LoVo (cell line): ENCODE results near the gene MPP4.

Source experiments
- DNase-seq: peaks from one replicate; pipeline ENCODE4 v3.0.0-alpha.2; 2016; ENCODE audit warnings: low spot score

MPP4 gene

DNA sequence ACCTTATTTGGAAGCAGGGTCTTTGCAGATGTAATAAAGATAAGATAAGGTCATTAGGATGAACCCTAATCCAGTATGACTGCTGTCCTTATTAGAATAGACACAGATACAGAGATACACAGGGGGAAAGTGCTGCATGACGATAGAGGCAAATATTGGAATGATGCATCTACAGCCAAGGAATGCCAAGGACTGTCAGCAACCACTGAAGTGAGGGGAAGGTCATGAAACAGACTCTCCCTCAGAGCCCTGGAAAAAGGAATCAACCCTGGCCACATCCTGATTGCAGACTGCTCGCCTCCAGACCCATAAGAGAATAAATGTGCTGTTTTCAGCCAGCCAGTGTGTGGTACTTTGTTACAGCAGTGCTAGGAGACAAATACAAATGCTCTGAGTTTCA lies 69.9 kb downstream of the MPP4 start:
- DNase-seq = no peak

DNA sequence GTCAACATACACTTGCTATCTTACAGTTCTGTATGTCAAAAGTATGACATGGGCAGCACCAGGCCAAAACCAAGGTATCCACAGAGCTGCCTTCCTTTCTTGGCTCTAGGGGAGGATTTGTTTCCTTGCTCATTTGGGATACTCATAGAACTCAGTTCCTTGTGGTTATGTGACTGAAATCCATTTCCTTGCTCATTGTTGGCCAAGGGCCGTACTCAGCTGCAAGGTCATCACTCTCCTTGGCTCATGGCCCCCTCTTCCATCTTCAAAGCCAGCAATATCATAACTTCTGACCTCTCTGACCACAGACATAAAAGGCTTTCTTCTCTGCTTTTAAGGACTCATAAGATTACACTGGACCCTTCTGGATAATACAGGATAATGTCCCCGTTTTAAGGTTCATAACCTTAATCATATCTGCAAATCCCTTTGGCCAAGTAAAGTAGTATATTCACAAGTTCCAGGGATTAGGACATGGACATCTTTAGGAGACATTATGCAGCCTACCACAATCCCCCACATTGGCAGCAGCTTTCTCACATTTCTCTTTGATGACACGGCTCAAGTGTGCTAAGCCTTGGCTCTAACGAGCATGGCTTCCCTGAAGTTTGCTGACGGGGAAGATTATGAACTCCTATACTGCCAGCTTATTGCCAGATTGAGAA lies 76.0 kb downstream of the MPP4 start:
- no peak for DNase-seq

DNA sequence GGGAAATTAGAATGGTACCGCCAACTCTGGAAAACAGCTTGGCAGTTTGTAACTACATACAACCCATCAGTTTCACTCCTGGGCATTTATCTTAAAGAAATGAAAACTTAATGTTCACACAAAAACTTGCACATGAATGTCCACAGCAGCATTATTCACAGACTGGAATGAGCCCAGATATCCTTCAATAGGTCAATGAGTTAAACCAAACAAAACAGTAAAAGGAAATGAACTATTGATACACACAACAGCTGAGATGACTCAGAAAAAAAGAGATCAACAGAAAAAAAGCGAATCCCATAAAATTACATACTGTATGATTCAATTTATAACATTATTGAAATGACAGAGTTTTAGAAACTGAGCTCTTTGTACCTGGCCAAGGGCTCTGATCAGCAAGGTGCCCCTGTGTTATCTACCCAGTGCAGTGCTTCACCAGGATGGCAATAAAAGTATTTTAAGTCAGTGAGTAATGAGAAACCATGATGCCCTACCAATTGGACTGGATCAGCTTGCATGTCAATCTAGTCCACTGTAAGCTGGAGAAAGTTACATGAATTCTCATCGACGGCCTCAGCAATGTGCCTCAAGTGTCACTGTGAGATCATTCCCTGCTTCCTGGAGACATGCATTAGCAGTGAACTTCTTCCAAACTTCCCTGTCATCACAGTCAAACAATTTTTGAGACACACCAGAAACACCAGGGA lies 77.0 kb downstream of the MPP4 start:
- no peak for DNase-seq

DNA sequence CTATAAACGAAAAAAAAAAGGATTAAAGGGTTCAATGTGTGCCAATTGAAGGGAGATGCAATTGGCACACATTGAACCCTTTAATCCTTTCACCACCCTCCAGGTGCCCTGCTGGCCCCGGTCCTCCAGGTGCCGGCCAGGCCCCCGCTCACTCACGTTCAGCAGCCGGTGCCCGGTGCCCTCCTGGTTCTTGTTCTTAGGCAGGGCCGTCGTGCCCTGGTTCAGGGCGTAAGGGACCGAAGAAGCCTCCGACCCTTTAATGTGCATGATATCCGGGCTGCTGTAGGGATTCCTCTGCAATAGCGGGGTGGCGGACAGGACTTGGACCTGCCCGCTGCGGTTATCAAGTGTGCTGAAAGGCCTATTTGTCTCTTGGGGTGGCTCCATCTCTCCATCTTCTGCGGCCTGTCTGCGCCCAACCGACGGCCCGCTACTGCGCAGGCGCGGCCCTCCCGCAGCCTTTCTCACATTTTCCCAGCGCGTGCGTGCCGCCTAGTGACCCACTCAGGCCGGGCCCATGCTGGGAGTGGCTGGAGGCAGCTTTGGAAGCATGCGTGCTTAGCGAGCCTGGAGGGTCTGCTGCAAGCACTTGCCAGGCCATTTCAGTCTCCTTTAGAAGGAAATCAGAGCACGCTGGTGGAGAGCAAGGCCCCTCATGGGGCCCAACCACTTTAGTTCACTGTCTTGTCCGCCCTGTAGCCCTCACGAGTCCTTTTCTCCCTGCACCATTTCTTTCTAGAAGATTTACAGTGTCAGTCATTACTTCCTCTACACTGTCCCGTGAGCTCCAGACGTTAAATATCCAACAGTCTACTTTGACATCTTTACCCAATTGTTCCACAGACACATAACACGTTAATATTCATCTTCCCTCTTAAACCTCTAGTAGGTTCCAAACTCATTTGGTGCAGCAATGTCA lies 79.4 kb downstream of the MPP4 start:
- DNase-seq = no peak

DNA sequence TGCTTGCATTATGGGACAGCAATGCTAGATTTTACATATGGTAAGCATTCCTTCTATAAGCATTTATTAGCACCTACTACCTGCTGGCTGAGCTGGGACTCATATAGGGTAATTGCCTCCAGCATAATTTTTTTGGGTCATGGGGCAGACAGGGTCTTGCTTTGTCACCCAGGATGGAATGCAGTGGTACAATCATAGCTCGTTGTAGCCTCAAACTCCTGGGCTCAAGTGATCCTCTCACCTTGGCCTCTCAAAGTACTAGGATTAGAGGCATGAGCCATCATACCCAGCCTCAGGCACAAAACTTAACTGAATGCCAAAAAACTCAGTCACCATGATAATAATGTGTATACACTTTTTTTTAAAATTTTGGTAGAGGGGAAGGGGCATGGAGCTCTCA lies 90.4 kb downstream of the MPP4 start:
- DNase-seq = no peak

DNA sequence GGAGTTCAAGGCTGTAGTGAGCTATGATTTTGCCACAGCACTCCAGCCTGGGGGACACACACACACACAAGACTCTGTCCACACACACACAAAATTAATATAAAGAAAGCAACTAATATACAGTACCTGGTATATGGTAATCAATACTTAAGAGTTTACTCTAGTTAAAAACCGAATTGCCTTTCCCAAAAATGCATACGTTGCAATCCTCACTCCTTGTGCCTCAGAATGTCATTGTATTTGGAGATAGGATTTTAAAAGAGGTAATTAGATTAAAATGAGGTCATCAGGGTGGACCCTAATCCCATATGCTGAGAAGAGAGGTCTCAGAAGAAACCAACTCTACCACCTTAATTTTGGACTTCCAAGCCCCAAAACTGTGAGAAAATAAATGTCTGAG lies 90.9 kb downstream of the MPP4 start:
- no peak for DNase-seq

DNA sequence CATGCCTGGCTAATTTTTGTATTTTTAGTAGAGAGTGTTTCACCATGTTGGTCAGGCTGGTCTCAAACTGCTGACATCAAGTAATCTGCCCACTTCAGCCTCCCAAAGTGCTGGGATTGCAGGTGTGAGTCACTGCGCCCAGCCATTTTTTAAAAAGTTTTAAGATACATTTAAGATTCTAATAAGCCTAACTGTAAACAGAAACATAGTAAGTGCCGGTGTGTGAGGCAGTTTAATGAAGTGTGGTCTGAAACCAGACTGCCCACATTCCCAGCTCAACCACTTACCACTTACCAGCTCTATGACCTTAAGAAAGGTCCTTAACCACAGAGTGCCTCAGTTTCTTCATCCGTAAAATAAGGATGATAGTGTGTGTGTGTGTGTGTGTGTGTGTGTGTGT lies 97.5 kb downstream of the MPP4 start:
- DNase-seq = no peak

DNA sequence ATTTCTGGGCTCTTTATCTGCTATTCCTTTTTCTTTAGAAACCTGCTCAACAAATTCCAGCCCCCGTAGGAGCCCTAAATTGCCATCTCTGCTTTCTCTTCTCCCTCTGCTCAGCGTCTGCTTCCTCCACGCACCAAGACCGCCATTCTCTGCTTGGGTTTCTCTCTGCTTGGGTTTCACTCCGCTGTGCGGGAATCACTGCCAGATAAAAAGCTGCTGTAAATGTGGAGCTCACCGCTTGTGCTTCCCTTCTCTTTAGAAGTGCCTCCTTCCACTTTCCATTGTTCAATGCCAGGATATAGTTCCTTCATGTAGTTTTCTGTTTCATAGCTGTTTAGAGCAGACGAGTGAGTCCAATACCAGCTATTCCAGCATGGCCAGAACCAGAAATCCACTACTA lies 101.0 kb downstream of the MPP4 start:
- DNase-seq = no peak
